GM12801 (cell line): ENCODE measurements around the gene SERTAD1.

Experiments used
- CTCF ChIP-seq: IDR thresholded peaks from one replicate; pipeline ENCODE4 v1.5.1; 2011; ENCODE audit warnings: control low read depth; ENCODE audit not compliant: insufficient read length; ENCODE audit errors: extremely low read depth

Gene SERTAD1

DNA sequence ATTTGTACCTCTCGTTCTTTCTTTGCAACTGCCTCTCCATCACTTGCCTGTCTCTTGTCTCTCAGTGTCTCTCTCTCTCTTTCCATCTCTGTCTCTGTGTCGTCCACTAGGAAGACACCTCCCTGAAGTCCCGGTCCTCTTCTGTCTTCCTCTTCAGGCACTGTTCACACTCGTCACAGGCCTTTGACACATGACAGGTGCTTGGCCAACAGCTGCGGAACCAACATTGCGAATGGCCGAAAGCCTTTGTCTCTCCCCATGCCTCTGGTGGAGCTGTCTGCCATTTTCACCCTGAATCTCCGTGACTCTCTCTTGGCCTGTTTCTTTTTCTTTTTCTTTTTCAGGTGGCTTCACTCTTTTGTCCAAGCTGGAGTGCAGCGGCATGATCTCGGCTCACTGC is 38.6 kb downstream of the SERTAD1 start:
- TF ChIP-seq CTCF, result no peak

DNA sequence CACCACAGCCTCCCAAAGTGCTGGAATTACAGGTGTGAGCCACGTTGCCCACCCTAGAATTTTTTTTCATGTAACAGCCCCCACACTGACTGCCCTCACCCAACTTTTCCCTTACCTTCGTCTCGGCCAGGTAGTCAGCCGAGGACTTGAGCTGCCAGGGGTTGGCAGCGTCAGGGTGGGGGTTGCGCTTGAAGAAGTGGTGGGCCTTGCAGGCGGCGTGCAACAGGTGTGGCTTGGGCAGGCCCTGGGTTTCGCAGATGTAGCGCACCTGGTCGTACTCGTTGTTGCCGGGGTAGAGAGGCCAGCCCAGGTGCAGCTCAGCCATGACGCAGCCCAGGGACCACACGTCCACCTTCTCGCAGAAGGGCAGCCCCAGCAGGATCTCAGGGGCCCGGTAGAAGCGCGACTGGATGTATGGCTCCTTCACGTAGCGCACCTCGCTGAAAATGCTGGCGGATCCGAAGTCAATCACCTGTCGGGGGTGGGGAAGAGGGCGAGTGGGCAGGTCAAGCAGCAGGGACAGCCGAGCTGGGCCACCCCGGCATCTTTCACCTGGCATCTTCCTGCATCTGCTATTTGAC is 42.0 kb downstream of the SERTAD1 start:
- TF ChIP-seq CTCF, result no peak

GRCh38 chr19:40381321-40381720 is 44.5 kb downstream of the SERTAD1 start:
- no peak for TF ChIP-seq CTCF

DNA sequence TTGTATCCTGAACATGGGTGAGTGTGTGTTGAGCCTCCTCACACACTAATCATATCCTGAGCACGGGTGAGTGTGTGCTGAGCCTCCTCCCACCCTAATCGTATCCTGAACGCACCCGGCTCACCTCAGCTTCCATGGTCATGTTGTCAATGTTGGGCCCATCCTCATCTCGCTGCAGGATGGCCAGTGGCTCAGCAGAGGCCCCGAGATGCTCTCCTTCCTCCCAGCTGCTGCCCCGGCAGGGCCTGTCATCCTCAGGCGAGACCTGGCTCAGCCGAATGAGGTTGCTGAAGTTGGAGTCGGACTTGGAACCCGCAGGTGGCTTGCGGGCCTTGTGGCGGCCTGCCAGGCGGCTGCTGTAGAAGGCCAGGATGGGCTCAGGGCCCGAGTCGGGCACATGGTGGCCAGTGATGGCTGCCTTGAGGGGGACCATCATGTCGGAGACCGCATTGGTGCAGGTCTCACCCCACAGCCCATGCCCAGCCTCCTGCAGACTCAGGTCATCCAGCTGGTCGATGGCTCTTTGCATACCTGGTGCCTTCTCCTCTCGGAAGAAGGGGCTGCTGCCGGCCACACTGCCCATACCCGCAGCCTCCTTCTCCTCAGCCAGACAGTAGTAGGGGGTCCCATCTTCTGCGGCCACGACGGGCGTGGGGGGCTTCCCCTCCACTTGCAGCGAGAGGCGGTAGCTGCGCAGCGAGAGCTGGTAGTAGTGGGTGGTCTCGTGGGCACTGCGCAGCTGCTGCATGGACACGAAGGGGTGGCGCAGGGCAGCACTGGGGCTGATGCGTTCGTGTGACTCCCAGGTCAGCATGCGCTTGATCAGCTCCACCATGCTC is 45.4 kb downstream of the SERTAD1 start:
- TF ChIP-seq CTCF, result no peak

DNA sequence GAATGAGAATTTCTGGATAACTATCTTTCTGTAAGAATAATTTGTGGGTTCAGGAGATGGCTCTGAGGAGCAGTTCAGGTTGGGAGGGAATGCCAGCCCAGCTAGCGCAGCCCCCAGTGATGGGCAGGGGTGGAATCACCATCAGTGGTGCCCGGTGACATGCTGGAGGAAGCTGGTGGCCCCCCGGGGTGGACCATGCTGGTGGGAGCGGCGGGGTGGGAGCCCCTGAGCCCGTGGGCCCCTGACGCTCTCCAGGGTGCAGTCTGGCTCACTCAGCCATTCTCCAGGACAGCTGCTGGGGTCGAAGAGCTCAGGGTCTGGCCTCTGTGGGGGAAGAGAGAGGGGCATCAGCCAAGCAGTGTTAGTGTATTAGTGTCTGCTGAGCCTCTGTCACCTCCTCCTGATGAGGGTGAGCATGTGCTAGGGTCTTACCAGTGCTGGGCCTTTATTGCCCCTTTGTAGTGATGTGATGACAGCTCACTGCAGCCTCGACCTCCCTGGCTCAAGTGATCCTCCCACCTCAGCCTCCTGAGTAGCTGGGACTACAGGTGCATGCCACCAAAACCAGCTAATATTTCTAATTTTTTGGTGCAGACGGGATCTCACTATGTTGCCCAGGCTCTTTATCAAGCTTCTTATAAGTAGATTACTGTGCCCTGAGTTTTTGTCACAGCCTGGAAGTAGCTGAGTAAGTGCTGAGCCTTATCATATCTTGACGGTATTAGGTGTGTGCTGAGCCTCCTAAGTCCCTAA is 46.2 kb downstream of the SERTAD1 start:
- no peak for TF ChIP-seq CTCF

- no peak for TF ChIP-seq CTCF
Observed at GRCh38 chr19:40378509-40378908, 47.3 kb downstream of the SERTAD1 start.

- no peak for TF ChIP-seq CTCF
Observed at GRCh38 chr19:40377876-40378385, 47.9 kb downstream of the SERTAD1 start.
